Peyer's patch (tissue), 4 donors: ENCODE data around the gene DOCK3.

Experiments used
- CTCF ChIP-seq, 6 experiments: fragments of 450-650 bp in 4 of 6; fragments of 200-600 bp in 2 of 6; sonication (generic) in 1 of 6; IDR thresholded peaks; one replicate each; pipeline ENCODE4 v1.5.1; 2017 to 2019; ENCODE audit warnings: antibody characterized with exemption in 6 of 6, mild to moderate bottlenecking in 3 of 6, moderate library complexity in 1 of 6
- POLR2A ChIP-seq, 2 donors: fragments of 450-650 bp; IDR thresholded peaks; one replicate each; pipeline ENCODE4 v1.5.1; 2017; ENCODE audit warnings: antibody characterized with exemption in 2 of 2, mild to moderate bottlenecking in 2 of 2, moderate library complexity in 2 of 2

GRCh38 chr3:51336261-51336660 lies 661.5 kb downstream of the DOCK3 start:
- TF ChIP-seq CTCF (IDR thresholded peaks at IDR 0.05) = no peak
- no peak for TF ChIP-seq POLR2A (IDR thresholded peaks at IDR 0.05)
